Ishikawa (cell line): ENCODE measurements around the gene RNF4.

Experiments
- CREB1 ChIP-seq: IDR thresholded peaks from 2 replicates; pipeline ENCODE4 v1.6.1; 2012; ENCODE audit warnings: low read depth
- EP300 ChIP-seq: IDR thresholded peaks from 2 replicates; pipeline ENCODE4 v1.6.1; 2012; ENCODE audit warnings: borderline replicate concordance
- TAF1 ChIP-seq: IDR thresholded peaks from 2 replicates; pipeline ENCODE4 v1.6.1; 2012; ENCODE audit warnings: low read depth, mild to moderate bottlenecking
- TEAD4 ChIP-seq: IDR thresholded peaks from 2 replicates; pipeline ENCODE4 v1.6.1; 2012

- TF ChIP-seq EP300, result no peak
- TF ChIP-seq TEAD4, result no peak
- TF ChIP-seq CREB1, result no peak
- TF ChIP-seq TAF1, result no peak
These were observed 14.3 kb downstream of the RNF4 start for GRCh38 chr4:2483237-2483636.
